Astrocyte of the cerebellum (primary cell): ENCODE measurements around the gene VCAN.
A peak's percentile ranks its signal among the peaks of the same experiment; 100 is the strongest.

Experiments
- DNase-seq: peaks from one replicate; pipeline ENCODE4 v3.0.0-alpha.2; 2011; ENCODE audit warnings: low read depth
- H3K4me3 ChIP-seq: 2 replicates; pipeline ENCODE4 v1.5.1; 2011; ENCODE audit warnings: mild to moderate bottlenecking, low read depth, low read length, moderate library complexity
- in situ Hi-C: cut with HindIII; loops from 2 replicates; pipeline ENCODE4 v1.10.0; 2017; ENCODE audit warnings: low sequenced_read_pairs
- TF ChIP-seq, protein P1 (sequence below): IDR thresholded peaks from 2 replicates; pipeline ENCODE4 v1.5.1; 2012; ENCODE audit warnings: low read length, low read depth, moderate library complexity, mild to moderate bottlenecking; ENCODE audit errors: missing control alignments

Gene VCAN

DNA sequence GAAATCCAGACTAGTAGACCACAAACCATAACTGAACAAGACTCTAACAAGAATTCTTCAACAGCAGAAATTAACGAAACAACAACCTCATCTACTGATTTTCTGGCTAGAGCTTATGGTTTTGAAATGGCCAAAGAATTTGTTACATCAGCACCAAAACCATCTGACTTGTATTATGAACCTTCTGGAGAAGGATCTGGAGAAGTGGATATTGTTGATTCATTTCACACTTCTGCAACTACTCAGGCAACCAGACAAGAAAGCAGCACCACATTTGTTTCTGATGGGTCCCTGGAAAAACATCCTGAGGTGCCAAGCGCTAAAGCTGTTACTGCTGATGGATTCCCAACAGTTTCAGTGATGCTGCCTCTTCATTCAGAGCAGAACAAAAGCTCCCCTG is 68.6 kb downstream of the VCAN start:
- in situ Hi-C loops, result no loop called here
- TF ChIP-seq, protein P1, sequence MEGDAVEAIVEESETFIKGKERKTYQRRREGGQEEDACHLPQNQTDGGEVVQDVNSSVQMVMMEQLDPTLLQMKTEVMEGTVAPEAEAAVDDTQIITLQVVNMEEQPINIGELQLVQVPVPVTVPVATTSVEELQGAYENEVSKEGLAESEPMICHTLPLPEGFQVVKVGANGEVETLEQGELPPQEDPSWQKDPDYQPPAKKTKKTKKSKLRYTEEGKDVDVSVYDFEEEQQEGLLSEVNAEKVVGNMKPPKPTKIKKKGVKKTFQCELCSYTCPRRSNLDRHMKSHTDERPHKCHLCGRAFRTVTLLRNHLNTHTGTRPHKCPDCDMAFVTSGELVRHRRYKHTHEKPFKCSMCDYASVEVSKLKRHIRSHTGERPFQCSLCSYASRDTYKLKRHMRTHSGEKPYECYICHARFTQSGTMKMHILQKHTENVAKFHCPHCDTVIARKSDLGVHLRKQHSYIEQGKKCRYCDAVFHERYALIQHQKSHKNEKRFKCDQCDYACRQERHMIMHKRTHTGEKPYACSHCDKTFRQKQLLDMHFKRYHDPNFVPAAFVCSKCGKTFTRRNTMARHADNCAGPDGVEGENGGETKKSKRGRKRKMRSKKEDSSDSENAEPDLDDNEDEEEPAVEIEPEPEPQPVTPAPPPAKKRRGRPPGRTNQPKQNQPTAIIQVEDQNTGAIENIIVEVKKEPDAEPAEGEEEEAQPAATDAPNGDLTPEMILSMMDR, result no peak
- no peak overlapping the region for H3K4me3 ChIP-seq
- DNase-seq, result no peak

DNA sequence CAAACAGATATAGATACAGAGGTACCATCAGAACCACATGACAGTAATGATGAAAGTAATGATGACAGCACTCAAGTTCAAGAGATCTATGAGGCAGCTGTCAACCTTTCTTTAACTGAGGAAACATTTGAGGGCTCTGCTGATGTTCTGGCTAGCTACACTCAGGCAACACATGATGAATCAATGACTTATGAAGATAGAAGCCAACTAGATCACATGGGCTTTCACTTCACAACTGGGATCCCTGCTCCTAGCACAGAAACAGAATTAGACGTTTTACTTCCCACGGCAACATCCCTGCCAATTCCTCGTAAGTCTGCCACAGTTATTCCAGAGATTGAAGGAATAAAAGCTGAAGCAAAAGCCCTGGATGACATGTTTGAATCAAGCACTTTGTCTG is 69.2 kb downstream of the VCAN start:
- TF ChIP-seq, protein P1, result no peak
- no peak overlapping the region for H3K4me3 ChIP-seq
- in situ Hi-C loops, result no loop called here
- no peak for DNase-seq

GRCh38 chr5:83542839-83543238 is 71.3 kb downstream of the VCAN start:
- TF ChIP-seq, protein P1, result no peak
- in situ Hi-C loops, result no loop called here
- DNase-seq, result no peak
- H3K4me3 ChIP-seq, result no peak overlapping the region

DNA sequence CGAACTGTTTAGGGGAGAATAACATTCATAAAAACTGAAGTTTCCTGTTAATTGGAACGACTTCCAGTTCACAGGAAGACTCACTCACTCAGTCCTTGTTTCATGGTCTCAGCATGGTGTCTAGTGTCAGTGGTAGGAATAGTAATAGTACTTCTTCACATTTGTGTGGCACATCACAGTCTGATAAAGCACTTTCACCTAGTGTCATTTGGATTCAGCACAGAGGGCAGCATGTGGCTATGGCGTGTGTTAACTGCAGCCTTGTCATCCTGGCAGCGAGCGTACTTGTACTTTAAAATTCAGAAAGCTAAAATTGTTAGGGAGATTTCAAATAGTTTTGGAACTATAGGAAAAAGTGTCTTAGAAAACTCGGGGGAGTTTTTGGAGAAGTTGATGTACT is 72.4 kb downstream of the VCAN start:
- no peak for DNase-seq
- TF ChIP-seq, protein P1, result no peak
- in situ Hi-C loops, result no loop called here
- H3K4me3 ChIP-seq, result no peak overlapping the region

GRCh38 chr5:83547161-83547560 is 75.6 kb downstream of the VCAN start:
- in situ Hi-C loops, result no loop called here
- peak; percentile 28 for DNase-seq
- no peak overlapping the region for H3K4me3 ChIP-seq
- TF ChIP-seq, protein P1, result no peak

- TF ChIP-seq, protein P1, result no peak
- no peak overlapping the region for H3K4me3 ChIP-seq
- in situ Hi-C loops, result no loop called here
Measured at GRCh38 chr5:83547889-83548288, 76.3 kb downstream of the VCAN start.

DNA sequence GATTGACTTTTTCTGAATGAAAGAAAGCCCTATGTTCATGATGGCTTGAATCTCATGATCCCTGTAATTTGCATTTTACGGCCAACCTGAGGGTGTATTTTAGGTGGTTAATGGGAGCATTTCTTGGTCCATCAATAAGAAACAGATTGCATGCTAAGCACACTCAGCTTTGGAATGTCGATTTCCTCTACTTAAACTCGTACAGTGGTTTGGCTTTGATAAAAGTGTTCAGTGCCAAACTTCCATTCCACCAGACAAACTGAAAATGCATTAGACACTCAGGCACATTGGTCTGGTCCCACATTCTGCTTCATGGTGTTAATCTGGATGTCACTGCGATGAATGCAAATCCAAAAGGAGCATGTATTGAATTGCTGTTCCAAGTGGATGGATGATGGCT is 77.0 kb downstream of the VCAN start:
- H3K4me3 ChIP-seq, result no peak overlapping the region
- in situ Hi-C loops, result no loop called here
- TF ChIP-seq, protein P1, result no peak
- peak; percentile 94 for DNase-seq

More at GRCh38 chr5:83547889-83548288, 76.3 kb downstream of the VCAN start:
- no peak for DNase-seq
